H1 (cell line): ENCODE measurements around the gene DAP. TPM values are rescaled to one million over a fixed set of nuclear protein-coding genes. Genes with fewer than 3 reads are reported as not detected.

Experiments used
- CTCF ChIA-PET: fragments of 300-600 bp; sonication (Branson Sonifier 250); formaldehyde crosslinking; loops from one replicate; lab custom pipeline; 2021; ENCODE audit not compliant: partially characterized antibody; lab: Charles Lee
- POLR2A ChIA-PET: fragments of 300-600 bp; sonication (Branson Sonifier 250); formaldehyde crosslinking; loops from one replicate; lab custom pipeline; 2021; ENCODE audit warnings: inconsistent platforms; ENCODE audit not compliant: partially characterized antibody; lab: Charles Lee
- DNase-seq, 2 experiments: peaks; one replicate each; pipeline versions ENCODE4 v3.0.0 to v3.0.0-alpha.2; 2010 to 2022; ENCODE audit warnings: low spot score in 2 of 2, low read depth in 1 of 2, mixed read lengths in 1 of 2
- FAIRE-seq: peaks from 2 replicates; lab custom pipeline; 2011; peaks lifted over from hg19 to GRCh38; lab: Jason Lieb, UNC
- H2AFZ ChIP-seq: 2 replicates; pipeline ENCODE4 v1.8.1; 2012; ENCODE audit warnings: low read length, inconsistent platforms
- H2AK5ac ChIP-seq: 2 replicates; pipeline ENCODE4 v1.6.1; 2013; ENCODE audit warnings: low read depth, low read length
- H2BK120ac ChIP-seq: replicated peaks from 2 replicates; pipeline ENCODE3; 2013; ENCODE audit warnings: low read depth, low read length, inconsistent platforms
- H2BK12ac ChIP-seq: 2 replicates; pipeline ENCODE4 v1.6.1; 2013; ENCODE audit warnings: low read depth, low read length
- H2BK15ac ChIP-seq: 2 replicates; pipeline ENCODE4 v1.6.1; 2013; ENCODE audit warnings: low read length
- H2BK20ac ChIP-seq: 2 replicates; pipeline ENCODE4 v1.6.1; 2013; ENCODE audit warnings: low read length
- H2BK5ac ChIP-seq: 2 replicates; pipeline ENCODE4 v1.6.1; 2013; ENCODE audit warnings: low read depth, low read length
- H3K14ac ChIP-seq: 2 replicates; pipeline ENCODE4 v1.6.1; 2013; ENCODE audit warnings: inconsistent platforms; ENCODE audit not compliant: insufficient read length
- H3K18ac ChIP-seq: 2 replicates; pipeline ENCODE4 v1.6.1; 2013; ENCODE audit warnings: low read length; ENCODE audit errors: extremely low read depth
- H3K23ac ChIP-seq: 2 replicates; pipeline ENCODE4 v1.6.1; 2013; ENCODE audit warnings: inconsistent platforms; ENCODE audit not compliant: insufficient read length
- H3K23me2 ChIP-seq: 2 replicates; pipeline ENCODE4 v1.6.1; 2013; ENCODE audit warnings: low read depth, low read length
- H3K27ac ChIP-seq: 2 replicates; pipeline ENCODE4 v1.6.1; 2011; ENCODE audit warnings: low read depth, low read length, inconsistent platforms
- H3K27me3 ChIP-seq, 4 experiments: replicated peaks in 1 of 4; 1 replicate in 1 of 4; 2 replicates in 3 of 4; pipeline versions ENCODE4 v1.6.1 to v1.8.1; 2011 to 2013; ENCODE audit warnings: low read length in 3 of 4, mild to moderate bottlenecking in 3 of 4, inconsistent platforms in 2 of 4, mixed read lengths in 2 of 4, moderate library complexity in 1 of 4; ENCODE audit not compliant: control insufficient read depth in 3 of 4, insufficient read depth in 3 of 4; ENCODE audit errors: extremely low read depth in 1 of 4
- H3K36me3 ChIP-seq, 4 experiments: 2 replicates each; pipeline versions ENCODE4 v1.6.1 to v1.8.1; 2011 to 2013; ENCODE audit warnings: mild to moderate bottlenecking in 4 of 4, low read length in 3 of 4, moderate library complexity in 2 of 4, control low read depth in 1 of 4, inconsistent platforms in 1 of 4; ENCODE audit not compliant: insufficient read depth in 4 of 4, control insufficient read depth in 2 of 4
- H3K4ac ChIP-seq: replicated peaks from 2 replicates; pipeline ENCODE3; 2013; ENCODE audit warnings: low read length, low read depth, mixed read lengths, inconsistent platforms; ENCODE audit not compliant: insufficient read length
- H3K4me1 ChIP-seq, 4 experiments: replicated peaks in 1 of 4; 1 replicate in 1 of 4; 2 replicates in 3 of 4; pipeline versions ENCODE4 v1.6.1 to v1.8.1; 2011 to 2013; ENCODE audit warnings: low read length in 3 of 4, inconsistent platforms in 2 of 4, mixed read lengths in 1 of 4; ENCODE audit not compliant: insufficient read depth in 4 of 4, control insufficient read depth in 3 of 4
- H3K4me2 ChIP-seq, 2 experiments: 2 replicates each; pipeline versions ENCODE4 v1.6.1 to v1.8.1; 2011 to 2013; ENCODE audit warnings: low read depth in 2 of 2, low read length in 2 of 2, control low read depth in 1 of 2, inconsistent platforms in 1 of 2, mild to moderate bottlenecking in 1 of 2; ENCODE audit not compliant: insufficient read depth in 1 of 2
- H3K4me3 ChIP-seq, 4 experiments: fragments of 200-600, 300-600 bp in 1 of 4; sonication (generic), shearing (Covaris generic), sonication (Bioruptor Twin) in 1 of 4; 2 replicates each; pipeline versions ENCODE4 v1.5.1 to v1.8.1; 2011 to 2016; ENCODE audit warnings: low read length in 4 of 4, low read depth in 3 of 4, control low read depth in 2 of 4, inconsistent platforms in 2 of 4, mild to moderate bottlenecking in 2 of 4, mixed read lengths in 1 of 4, moderate library complexity in 1 of 4; ENCODE audit not compliant: insufficient read depth in 2 of 4; ENCODE audit errors: extremely low read depth in 1 of 4
- H3K56ac ChIP-seq: replicated peaks from 2 replicates; pipeline ENCODE3; 2013; ENCODE audit warnings: low read depth, mild to moderate bottlenecking, mixed read lengths, low read length, inconsistent platforms; ENCODE audit not compliant: insufficient read length
- H3K79me1 ChIP-seq: 2 replicates; pipeline ENCODE4 v1.6.1; 2013; ENCODE audit warnings: low read depth, low read length, control low read depth
- H3K79me2 ChIP-seq, 2 experiments: 2 replicates each; pipeline versions ENCODE4 v1.6.1 to v1.8.1; 2012 to 2013; ENCODE audit warnings: low read length in 2 of 2, mild to moderate bottlenecking in 2 of 2, inconsistent platforms in 1 of 2; ENCODE audit not compliant: insufficient read depth in 2 of 2, control insufficient read depth in 1 of 2
- H3K9ac ChIP-seq, 4 experiments: replicated peaks in 1 of 4; 1 replicate in 1 of 4; 2 replicates in 3 of 4; pipeline versions ENCODE4 v1.6.1 to v1.8.1; 2011 to 2013; ENCODE audit warnings: low read depth in 3 of 4, low read length in 3 of 4, control low read depth in 2 of 4, mild to moderate bottlenecking in 2 of 4, moderate library complexity in 2 of 4, inconsistent platforms in 1 of 4; ENCODE audit errors: extremely low read depth in 1 of 4
- H3K9me3 ChIP-seq, 2 experiments: 2 replicates each; pipeline versions ENCODE4 v1.6.1 to v1.8.1; 2012 to 2013; ENCODE audit warnings: mild to moderate bottlenecking in 2 of 2, moderate library complexity in 2 of 2, control low read depth in 1 of 2, inconsistent platforms in 1 of 2, low read depth in 1 of 2, low read length in 1 of 2, mixed read lengths in 1 of 2; ENCODE audit not compliant: insufficient read depth in 2 of 2
- H4K20me1 ChIP-seq, 2 experiments: replicated peaks in 1 of 2; 2 replicates each; pipeline versions ENCODE3 to v1.8.1; 2011 to 2013; ENCODE audit warnings: inconsistent platforms in 2 of 2, low read length in 2 of 2, mild to moderate bottlenecking in 1 of 2; ENCODE audit not compliant: insufficient read depth in 2 of 2, control insufficient read depth in 1 of 2
- H4K5ac ChIP-seq: 2 replicates; pipeline ENCODE4 v1.6.1; 2013; ENCODE audit warnings: low read length, low read depth, mixed read lengths, inconsistent platforms; ENCODE audit not compliant: insufficient read length
- H4K8ac ChIP-seq: 2 replicates; pipeline ENCODE4 v1.8.0; 2013; ENCODE audit warnings: mild to moderate bottlenecking, moderate library complexity, low read length, inconsistent platforms; ENCODE audit not compliant: insufficient read depth; ENCODE audit errors: extremely low read depth
- H4K91ac ChIP-seq: replicated peaks from 2 replicates; pipeline ENCODE3; 2013; ENCODE audit warnings: low read length, mixed read lengths, inconsistent platforms; ENCODE audit not compliant: insufficient read length
- GTF2F1 ChIP-seq: IDR thresholded peaks from 2 replicates; pipeline ENCODE4 v1.6.1; 2012; ENCODE audit warnings: low read depth, low read length, improper control_type of control experiment, borderline replicate concordance
- KDM1A ChIP-seq: fragments of 200-600, 300-600 bp; sonication (generic); IDR thresholded peaks from 2 replicates; pipeline ENCODE4 v1.7.1; 2016; ENCODE audit warnings: mild to moderate bottlenecking, low read length, borderline replicate concordance
- SP1 ChIP-seq: IDR thresholded peaks from 2 replicates; pipeline ENCODE4 v1.6.1; 2011; ENCODE audit warnings: low read depth, low read length
- YY1 ChIP-seq: IDR thresholded peaks from 2 replicates; pipeline ENCODE4 v1.6.1; 2011; ENCODE audit warnings: low read depth, mild to moderate bottlenecking, low read length
- WGBS, 2 experiments: shearing (Covaris generic) in 1 of 2; methylation state at CpG; one replicate each; pipeline versions ENCODE4 v1.1.6 to v1.1.7; 2013 to 2015; ENCODE audit warnings: low lambda C conversion rate in 2 of 2, mixed read lengths in 2 of 2, inconsistent platforms in 1 of 2, low coverage in 1 of 2, missing lambda C conversion rate in 1 of 2; ENCODE audit not compliant: insufficient replicate concordance in 2 of 2, insufficient coverage in 1 of 2, insufficient read length in 1 of 2; ENCODE audit errors: extremely low coverage in 1 of 2, missing lambda C conversion rate in 1 of 2; 5-methylcytosine and 5-hydroxymethylcytosine counted together
- polyA plus RNA-seq, 7 experiments: library from polyadenylated mRNA; depleted of rRNA in 3 of 7; stranded (reverse) in 5 of 7; unstranded in 2 of 7; fragments of >200 nt in 5 of 7; fragments of 200-250 nt in 2 of 7; gene quantifications; 1 replicate in 5 of 7; 2 replicates in 1 of 7; 4 replicates in 1 of 7; pipeline versions ENCODE4 v1.2.1 to v1.2.3, GENCODE V29; 2011 to 2013; ENCODE audit warnings: missing spikeins in 2 of 7, mixed read lengths in 2 of 7
- total RNA-seq: library from RNA; stranded (reverse); fragmentation: NEBNext Ultra II Directional; extraction: Animal tissue kit (Norgen Biotek cat#: 25700); gene quantifications from 2 replicates; pipeline ENCODE4 v1.2.1, GENCODE V29; 2021

Gene DAP
- total and polyA plus RNA-seq, 2 of the 8 experiments (the other 6 are each of a cell fraction or from before 2014, with no cell fraction given) = 26.2 to 44.4 TPM

GRCh38 chr5:10699987-10700386 lies 61.0 kb downstream of the DAP start:
- Histone ChIP-seq H3K4ac (no peak overlapping the region), H3K36me3 (no peaks in the 10 kb centered on the region), H2BK20ac (no peak overlapping the region), H2BK12ac (no peak overlapping the region; the same call in 1 of the 2 replicates), H4K91ac (no peak overlapping the region), H3K27me3 (no peaks in the 10 kb centered on the region), H3K4me2 (peak overlapping the region in 1 of 2 experiments; percentile 23; a peak in 1 of 4 replicates), H3K23me2 (no peaks in the 10 kb centered on the region), H2AFZ (no peak overlapping the region), H4K5ac (no peak overlapping the region), H3K4me3 (no peak overlapping the region), H3K4me1 (peaks cover 3 to 13% (median 6%) of the 10 kb centered on the region in 4 experiments), H2BK5ac (no peak overlapping the region), H3K9ac (no peak overlapping the region), H3K14ac (no peak overlapping the region), H3K18ac (no peak overlapping the region), H3K56ac (no peak overlapping the region), H2AK5ac (no peak overlapping the region), H2BK15ac (no peak overlapping the region), H4K8ac (no peak overlapping the region), H3K79me1 (peaks cover 2% of the 10 kb centered on the region; the same call in 1 of the 2 replicates), H3K27ac (no peak overlapping the region), H3K9me3 (no peaks in the 10 kb centered on the region), H4K20me1 (peaks cover 1 to 2% of the 10 kb centered on the region in 2 experiments), H3K23ac (no peak overlapping the region), H2BK120ac (no peak overlapping the region), H3K79me2 (no peaks in the 10 kb centered on the region)
- ChIA-PET POLR2A (interaction anchor here (0.6 to 1.4 kb wide), 2 partner anchors 10 to 165 kb away, joined by 4 to 6 read pairs; no protein-coding TSS in a partner anchor), CTCF (interaction anchor here (0.6 to 5.6 kb wide), 8 partner anchors 9 to 936 kb away, joined by 3 to 38 read pairs (median 4); no protein-coding TSS in a partner anchor)
- DNase-seq = no peak
- 84% methylated on average over 8 of the region's 8 CpGs; no CpG with 5 or more reads in 1 of the 2 experiments for WGBS, 2 experiments
- FAIRE-seq = no peak
- TF ChIP-seq SP1 (no peak), GTF2F1 (no peak), YY1 (no peak), KDM1A (no peak)
